K562 (cell line): ENCODE results near the gene NDUFS6. TPM values are rescaled to one million over a fixed set of nuclear protein-coding genes. Genes with fewer than 3 reads are reported as not detected.
A peak's percentile ranks its signal among the peaks of the same experiment; 100 is the strongest.

Experiments used
- ATAC-seq: fragments of 200-7000 bp; cut with Tn5 transposase; 3 replicates; pipeline ENCODE4 v1.9.1; 2020; ENCODE audit warnings: moderate library complexity
- BruUV-seq: library from RNA; stranded (reverse); fragments of 400-500 nt; replicated peaks from 2 replicates; lab custom pipeline; 2021; lab: Mats Ljungman, UMichigan
- CTCF ChIA-PET: fragments of 300-600 bp; formaldehyde crosslinking; extraction: SDS; loops from one replicate; lab custom pipeline; 2021; ENCODE audit warnings: low intra/inter-chr PET ratio; lab: Yijun Ruan, JAX
- POLR2A ChIA-PET: fragments of 300-600, 350-650 bp; sonication (Branson Sonifier 250); formaldehyde crosslinking; extraction: SDS; loops from one replicate; lab custom pipeline; 2021; ENCODE audit warnings: antibody characterized with exemption, inconsistent platforms; lab: Yijun Ruan, JAX
- DNase-seq, 4 experiments: peaks; one replicate each; pipeline versions ENCODE4 v3.0.0 to v3.0.0-alpha.2; 2011 to 2018; ENCODE audit warnings: low spot score in 3 of 4, mixed read lengths in 3 of 4; ENCODE audit errors: extremely low read depth in 1 of 4
- FAIRE-seq: peaks from 2 replicates; lab custom pipeline; 2011; peaks lifted over from hg19 to GRCh38; lab: Jason Lieb, UNC
- H2AFZ ChIP-seq: 2 replicates; pipeline ENCODE4 v1.6.0; 2011; ENCODE audit warnings: low read depth, low read length, control low read depth, inconsistent platforms
- H3K27ac ChIP-seq: fragments of 200-600 bp; 3 replicates; pipeline ENCODE4 v1.8.0; 2011; ENCODE audit warnings: low read depth, mild to moderate bottlenecking, control low read depth, inconsistent platforms, low read length, moderate library complexity, mixed read lengths; ENCODE audit errors: extremely low read depth
- H3K27me3 ChIP-seq, 2 experiments: fragments of 300-600 bp in 1 of 2; 2 replicates in 1 of 2; 3 replicates in 1 of 2; pipeline versions ENCODE4 v1.6.0 to v1.8.0; 2011; ENCODE audit warnings: inconsistent platforms in 2 of 2, low read length in 2 of 2, mild to moderate bottlenecking in 1 of 2, mixed read lengths in 1 of 2, moderate library complexity in 1 of 2; ENCODE audit not compliant: control insufficient read depth in 2 of 2, insufficient read depth in 2 of 2
- H3K36me3 ChIP-seq: fragments of 300-600 bp; 3 replicates; pipeline ENCODE4 v1.8.0; 2011; ENCODE audit warnings: mild to moderate bottlenecking, low read length, inconsistent platforms; ENCODE audit not compliant: control insufficient read depth, insufficient read depth
- H3K4me1 ChIP-seq, 2 experiments: fragments of 200-600 bp in 1 of 2; replicated peaks in 1 of 2; 2 replicates in 1 of 2; 3 replicates in 1 of 2; pipeline versions ENCODE4 v1.5.1 to v1.8.0; 2011; ENCODE audit warnings: inconsistent platforms in 2 of 2, low read length in 2 of 2, mild to moderate bottlenecking in 1 of 2, mixed read lengths in 1 of 2, moderate library complexity in 1 of 2; ENCODE audit not compliant: control insufficient read depth in 2 of 2, insufficient read depth in 2 of 2
- H3K4me2 ChIP-seq: 2 replicates; pipeline ENCODE4 v1.6.1; 2011; ENCODE audit warnings: low read length, control low read depth, inconsistent platforms, mixed read lengths; ENCODE audit not compliant: insufficient read depth
- H3K4me3 ChIP-seq: fragments of 200-600 bp; sonication (generic), shearing (Covaris generic); 2 replicates; pipeline ENCODE4 v1.5.1; 2016; ENCODE audit warnings: control low read depth, inconsistent platforms
- H3K79me2 ChIP-seq: fragments of 200-600 bp; 3 replicates; pipeline ENCODE4 v1.8.0; 2011; ENCODE audit warnings: low read length, inconsistent platforms; ENCODE audit not compliant: control insufficient read depth, insufficient read depth
- H3K9ac ChIP-seq, 2 experiments: 2 replicates each; pipeline versions ENCODE4 v1.6.0 to v1.6.1; 2011; ENCODE audit warnings: low read depth in 2 of 2, low read length in 2 of 2, control low read depth in 1 of 2, inconsistent platforms in 1 of 2, mild to moderate bottlenecking in 1 of 2, mixed read lengths in 1 of 2; ENCODE audit not compliant: insufficient read depth in 1 of 2
- H3K9me1 ChIP-seq: one replicate; pipeline ENCODE4 v1.6.0; 2011; ENCODE audit warnings: inconsistent platforms, mild to moderate bottlenecking, low read length, moderate library complexity; ENCODE audit not compliant: control insufficient read depth, insufficient read depth
- H3K9me3 ChIP-seq: replicated peaks from 2 replicates; pipeline ENCODE4 v1.5.1; 2011; ENCODE audit warnings: low read depth, low read length, inconsistent platforms; ENCODE audit not compliant: control insufficient read depth, insufficient read depth
- H4K20me1 ChIP-seq: replicated peaks from 2 replicates; pipeline ENCODE4 v1.6.1; 2011; ENCODE audit warnings: low read length, inconsistent platforms, mixed read lengths; ENCODE audit not compliant: control insufficient read depth, insufficient read depth
- CBX8 ChIP-seq: fragments of 200-600 bp; sonication (generic); IDR thresholded peaks from 2 replicates; pipeline ENCODE4 v1.6.1; 2012; ENCODE audit warnings: borderline replicate concordance, mixed run types, low read depth, mild to moderate bottlenecking, moderate library complexity, mixed read lengths, low read length, control low read depth, inconsistent platforms; ENCODE audit not compliant: poor library complexity, severe bottlenecking; ENCODE audit errors: extremely low read depth
- CTBP1 ChIP-seq: fragments of 450-650 bp; IDR thresholded peaks from 2 replicates; pipeline ENCODE4 v1.6.1; 2016; ENCODE audit warnings: borderline replicate concordance
- GATAD2A ChIP-seq: fragments of 450-650 bp; IDR thresholded peaks from 2 replicates; pipeline ENCODE4 v1.6.1; 2017
- HDAC3 ChIP-seq: fragments of 450-650 bp; IDR thresholded peaks from 2 replicates; pipeline ENCODE4 v1.6.1; 2018; ENCODE audit warnings: borderline replicate concordance, mild to moderate bottlenecking, moderate library complexity; ENCODE audit not compliant: partially characterized antibody
- HNRNPL ChIP-seq: fragments of 200-400 bp; formaldehyde crosslinking; IDR thresholded peaks from 2 replicates; pipeline ENCODE4 v1.6.1; 2017; ENCODE audit warnings: low read depth, mild to moderate bottlenecking, low read length
- HNRNPLL ChIP-seq: fragments of 200-400 bp; formaldehyde crosslinking; IDR thresholded peaks from 2 replicates; pipeline ENCODE4 v1.6.1; 2017; ENCODE audit warnings: low read length, low read depth, mild to moderate bottlenecking; ENCODE audit not compliant: poor library complexity, severe bottlenecking
- MCM2 ChIP-seq: fragments of 450-650 bp; IDR thresholded peaks from 2 replicates; pipeline ENCODE4 v1.6.1; 2017; ENCODE audit warnings: low read depth, mild to moderate bottlenecking
- MCM5 ChIP-seq: fragments of 450-650 bp; IDR thresholded peaks from 2 replicates; pipeline ENCODE4 v1.6.1; 2016; ENCODE audit warnings: low read depth
- NCOR1 ChIP-seq: fragments of 450-650 bp; IDR thresholded peaks from 2 replicates; pipeline ENCODE4 v1.6.1; 2016; ENCODE audit warnings: mild to moderate bottlenecking, moderate library complexity
- NR2C2 ChIP-seq, 2 experiments: fragments of 200-800 bp in 1 of 2; sonication (Bioruptor generic) in 1 of 2; sonication (generic) in 1 of 2; formaldehyde crosslinking in 1 of 2; IDR thresholded peaks; 2 replicates each; pipeline versions ENCODE4 v1.6.1 to v1.8.0; 2016 to 2022; ENCODE audit warnings: mild to moderate bottlenecking in 1 of 2, missing compliant biosample characterization in 1 of 2, missing genetic modification characterization in 1 of 2, missing genetic modification reagents in 1 of 2
- POU5F1 ChIP-seq: fragments of 150-350 bp; IDR thresholded peaks from 2 replicates; pipeline ENCODE4 v1.6.1; 2014; ENCODE audit warnings: borderline replicate concordance, low read length, low read depth, mild to moderate bottlenecking; ENCODE audit not compliant: partially characterized antibody
- RB1 ChIP-seq: fragments of 450-650 bp; IDR thresholded peaks from 2 replicates; pipeline ENCODE4 v1.6.1; 2017; ENCODE audit warnings: low read depth, mild to moderate bottlenecking
- SIRT6 ChIP-seq: IDR thresholded peaks from one replicate; pipeline ENCODE4 v1.6.1; 2012; ENCODE audit warnings: low read depth, mild to moderate bottlenecking, control low read depth, inconsistent platforms, low read length, moderate library complexity
- SRF ChIP-seq, 2 experiments: fragments of 250-450, 450-650 bp in 1 of 2; sonication (Bioruptor Pico) in 1 of 2; sonication (generic) in 1 of 2; formaldehyde crosslinking; IDR thresholded peaks; 2 replicates each; pipeline versions ENCODE4 v1.5.0 to v1.5.1; 2020 to 2022; ENCODE audit warnings: mild to moderate bottlenecking in 1 of 2, missing genetic modification reagents in 1 of 2
- ZNF174 ChIP-seq: fragments of 250-450 bp; sonication (Bioruptor Pico); IDR thresholded peaks from 2 replicates; pipeline ENCODE4 v1.4.0; 2020; ENCODE audit warnings: mild to moderate bottlenecking
- ZNF23 ChIP-seq: fragments of 250-450 bp; sonication (Bioruptor Pico); IDR thresholded peaks from 2 replicates; pipeline ENCODE4 v1.4.0; 2020; ENCODE audit warnings: mild to moderate bottlenecking
- ZNF232 ChIP-seq: sonication (generic); formaldehyde crosslinking; IDR thresholded peaks from 2 replicates; pipeline ENCODE4 v1.8.0; 2022; ENCODE audit warnings: mild to moderate bottlenecking, missing genetic modification reagents
- ZNF766 ChIP-seq: fragments of 200-800 bp; sonication (Bioruptor generic); conservative IDR thresholded peaks from 2 replicates; pipeline ENCODE4 v1.6.1; 2016; ENCODE audit warnings: missing genetic modification characterization, missing compliant biosample characterization
- WGBS: fragments of 100-300 bp; shearing (Covaris generic); methylation state at CpG from one replicate; pipeline ENCODE4 v1.1.6; 2016; ENCODE audit warnings: low coverage, mixed read lengths; ENCODE audit not compliant: insufficient coverage; ENCODE audit errors: missing lambda C conversion rate; 5-methylcytosine and 5-hydroxymethylcytosine counted together
- in situ Hi-C: fragments of 300-500 bp; cut with MboI; formaldehyde crosslinking; loops from 4 replicates; pipeline ENCODE4 v1.15.0; 2018; ENCODE audit warnings: inconsistent platforms, mixed read lengths
- intact Hi-C: fragments of 100-400 bp; cut with micrococcal nuclease; formaldehyde crosslinking; loops from 2 replicates; pipeline ENCODE4 v1.14.2; 2022
- polyA plus RNA-seq, 8 experiments: library from polyadenylated mRNA; depleted of rRNA in 4 of 8; stranded (reverse) in 5 of 8; unstranded in 3 of 8; fragments of >200 nt; fragmentation: Nextera tagmentation in 2 of 8; fragmentation: Illumina TruSeq in 1 of 8; extraction: Ambion mirVana in 2 of 8; extraction: Trizol in 1 of 8; gene quantifications; 2 replicates each; pipeline versions ENCODE4 v1.2.1 to v1.2.3, GENCODE V29; 2011 to 2014; ENCODE audit warnings: inconsistent platforms in 1 of 8, missing spikeins in 1 of 8
- total RNA-seq, 7 experiments: library from RNA; depleted of rRNA in 6 of 7; stranded (reverse); fragments of >200 nt in 6 of 7; fragmentation: Illumina TruSeq in 2 of 7; extraction: Trizol in 2 of 7; gene quantifications; 2 replicates each; pipeline versions ENCODE4 v1.2.1 to v1.2.3, GENCODE V29; 2011 to 2021; ENCODE audit warnings: low replicate concordance in 1 of 7

NDUFS6 gene
- total and polyA plus RNA-seq, 9 of the 15 experiments (the other 6 are each of a cell fraction or from before 2014, with no cell fraction given): 36.1 to 291 (median 77.0) TPM

DNA sequence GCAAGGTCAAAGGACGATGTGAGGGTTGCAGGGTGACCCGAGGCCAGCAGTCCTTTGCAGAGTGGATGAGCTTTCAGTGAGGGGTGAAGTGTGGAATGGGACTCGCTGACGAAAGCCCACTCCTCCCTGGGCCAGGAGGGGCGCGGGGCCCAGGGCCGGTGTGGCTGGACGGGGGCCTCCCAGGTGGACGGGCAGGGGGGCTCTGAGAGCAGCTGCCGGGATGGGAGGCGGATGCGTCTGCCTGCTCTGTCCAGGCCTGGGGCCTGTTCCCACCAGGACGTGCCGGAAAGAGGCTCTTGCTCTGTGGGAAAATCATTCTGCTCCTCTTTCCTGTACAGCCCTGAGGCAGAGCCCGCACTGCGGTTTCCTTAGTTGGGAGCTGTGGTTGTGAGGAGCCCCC lies 57.2 kb downstream of the NDUFS6 start:
- Histone ChIP-seq H3K9me3 (peaks cover 2% of the 10 kb centered on the region), H3K79me2 (no peaks in the 10 kb centered on the region), H2AFZ (no peak overlapping the region), H3K4me3 (no peak overlapping the region), H3K4me1 (peaks cover 0 to 3% of the 10 kb centered on the region in 2 experiments; a peak in 1 of 5 replicates), H4K20me1 (peaks cover 15% of the 10 kb centered on the region; the same call in 1 of the 2 replicates), H3K27ac (no peak overlapping the region), H3K9ac (no peak overlapping the region), H3K4me2 (no peak overlapping the region), H3K27me3 (peaks cover 47 to 71% of the 10 kb centered on the region in 2 experiments), H3K9me1 (no peaks in the 10 kb centered on the region), H3K36me3 (no peaks in the 10 kb centered on the region)
- intact Hi-C loops (no loop called here), in situ Hi-C loops (no loop called here)
- ATAC-seq: no peak
- POLR2A ChIA-PET: no interaction called here
- CTCF ChIA-PET: no interaction called here
- 30% methylated on average over 14 of the region's 16 CpGs for WGBS
- DNase-seq: no peak
- BruUV-seq: no TSS peak
- no peak for TF ChIP-seq NR2C2 (CRISPR knock-in tag; IDR thresholded peaks at IDR 0.05)
- TF ChIP-seq NR2C2 (tag; IDR thresholded peaks at IDR 0.05): peak; percentile 24; the same call in 1 of the 2 replicates
- no peak for TF ChIP-seq HDAC3
- FAIRE-seq: no peak

DNA sequence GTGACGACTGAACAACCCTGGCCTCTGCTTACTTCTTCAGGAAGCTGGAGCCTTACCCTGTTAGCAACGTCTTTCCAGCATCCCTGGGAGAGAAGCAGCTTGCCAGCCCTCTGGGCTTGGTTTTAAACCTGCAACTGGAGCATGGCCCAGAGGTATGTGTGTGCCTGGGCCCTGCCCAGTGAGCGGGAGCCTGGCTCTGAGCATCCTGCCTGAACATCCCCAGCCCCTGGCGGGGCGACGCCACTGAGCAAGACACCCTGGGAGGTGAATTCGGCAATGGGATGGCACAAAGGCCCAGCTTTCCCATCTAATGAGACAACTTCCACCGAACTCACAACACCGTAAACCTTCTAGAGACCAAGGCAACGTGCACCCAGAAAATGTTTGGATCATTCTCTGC lies 57.9 kb downstream of the NDUFS6 start:
- in situ Hi-C loops: no loop called here
- WGBS: 2% methylated on average over 10 of the region's 10 CpGs
- ATAC-seq (no peak), DNase-seq (no peak), FAIRE-seq (no peak)
- no peak overlapping the region for H3K4me3 ChIP-seq
- peaks cover 15% of the 10 kb centered on the region; the same call in 1 of the 2 replicates for H4K20me1 ChIP-seq
- no peak overlapping the region for H3K27ac ChIP-seq
- peaks cover 2% of the 10 kb centered on the region for H3K9me3 ChIP-seq
- H3K36me3 ChIP-seq: no peaks in the 10 kb centered on the region
- H2AFZ ChIP-seq: no peak overlapping the region
- CTCF ChIA-PET: no interaction called here
- peaks cover 50 to 71% of the 10 kb centered on the region in 2 experiments for H3K27me3 ChIP-seq
- POLR2A ChIA-PET: interaction anchor here (0.5 kb wide), 1 partner anchor 80 kb away, joined by 4 read pairs; no protein-coding TSS in a partner anchor
- no peaks in the 10 kb centered on the region for H3K79me2 ChIP-seq
- no peak overlapping the region for H3K4me2 ChIP-seq
- intact Hi-C loops: no loop called here
- no peaks in the 10 kb centered on the region for H3K9me1 ChIP-seq
- H3K9ac ChIP-seq: no peak overlapping the region
- peaks cover 0 to 3% of the 10 kb centered on the region in 2 experiments; a peak in 1 of 5 replicates for H3K4me1 ChIP-seq
- no TSS peak for BruUV-seq
- TF ChIP-seq CTBP1 (no peak), ZNF232 (CRISPR knock-in tag) (no peak), SIRT6 (no peak), RB1 (no peak), NCOR1 (no peak), CBX8 (no peak), HNRNPLL (no peak), ZNF23 (CRISPR knock-in tag) (no peak), SRF (CRISPR knock-in tag; IDR thresholded peaks at IDR 0.05) (no peak), ZNF174 (CRISPR knock-in tag) (no peak), POU5F1 (no peak), HNRNPL (no peak), MCM5 (no peak), GATAD2A (no peak), ZNF766 (no peak), MCM2 (no peak)
